H9 (cell line): ENCODE results near the gene SEC23B. TPM values are rescaled to one million over a fixed set of nuclear protein-coding genes. Genes with fewer than 3 reads are reported as not detected.

ENCODE experiments used
- DNase-seq: peaks from one replicate; pipeline ENCODE4 v3.0.0-alpha.2; 2017
- H2AFZ ChIP-seq: one replicate; pipeline ENCODE4 v1.6.1; 2013; ENCODE audit warnings: mild to moderate bottlenecking, low read length, control low read depth, moderate library complexity
- H2AK5ac ChIP-seq: 2 replicates; pipeline ENCODE4 v1.6.1; 2013; ENCODE audit warnings: low read length, control low read depth, mixed read lengths; ENCODE audit not compliant: insufficient read length
- H2BK120ac ChIP-seq: one replicate; pipeline ENCODE4 v1.6.1; 2013; ENCODE audit warnings: low read depth, mild to moderate bottlenecking, low read length, control low read depth, inconsistent platforms; ENCODE audit not compliant: poor library complexity, severe bottlenecking
- H2BK12ac ChIP-seq: 2 replicates; pipeline ENCODE4 v1.6.1; 2013; ENCODE audit warnings: low read length, control low read depth, mixed read lengths, low read depth; ENCODE audit not compliant: insufficient read length
- H2BK15ac ChIP-seq: 2 replicates; pipeline ENCODE4 v1.6.1; 2013; ENCODE audit warnings: low read depth, low read length, control low read depth
- H2BK20ac ChIP-seq: one replicate; pipeline ENCODE4 v1.6.1; 2013; ENCODE audit warnings: low read depth, mild to moderate bottlenecking, low read length, control low read depth, inconsistent platforms; ENCODE audit not compliant: poor library complexity, severe bottlenecking
- H2BK5ac ChIP-seq: 2 replicates; pipeline ENCODE4 v1.6.1; 2013; ENCODE audit warnings: low read length, control low read depth, mixed read lengths; ENCODE audit not compliant: insufficient read length
- H3K14ac ChIP-seq: 2 replicates; pipeline ENCODE4 v1.6.1; 2013; ENCODE audit warnings: low read length, control low read depth; ENCODE audit not compliant: insufficient read depth
- H3K18ac ChIP-seq: 2 replicates; pipeline ENCODE4 v1.6.1; 2013; ENCODE audit warnings: low read depth, mild to moderate bottlenecking, mixed read lengths, low read length, control low read depth; ENCODE audit not compliant: insufficient read length
- H3K23ac ChIP-seq: 2 replicates; pipeline ENCODE4 v1.6.1; 2013; ENCODE audit warnings: low read length, control low read depth, mixed read lengths, low read depth; ENCODE audit not compliant: insufficient read length
- H3K23me2 ChIP-seq: 2 replicates; pipeline ENCODE4 v1.6.1; 2013; ENCODE audit warnings: low read depth, mild to moderate bottlenecking, mixed read lengths, low read length, control low read depth; ENCODE audit not compliant: insufficient read length, poor library complexity, severe bottlenecking
- H3K27ac ChIP-seq: 2 replicates; pipeline ENCODE4 v1.5.1; 2013; ENCODE audit warnings: low read length, control low read depth, mixed read lengths, low read depth; ENCODE audit not compliant: insufficient read length
- H3K27me3 ChIP-seq: 2 replicates; pipeline ENCODE4 v1.6.1; 2013; ENCODE audit warnings: low read length, control low read depth, inconsistent platforms; ENCODE audit not compliant: insufficient read depth
- H3K4ac ChIP-seq: 2 replicates; pipeline ENCODE4 v1.6.1; 2013; ENCODE audit warnings: low read depth, mild to moderate bottlenecking, control low read depth, inconsistent platforms, low read length, moderate library complexity
- H3K4me1 ChIP-seq: 2 replicates; pipeline ENCODE4 v1.6.1; 2013; ENCODE audit warnings: low read length, control low read depth, inconsistent platforms; ENCODE audit not compliant: insufficient read depth
- H3K4me2 ChIP-seq: 2 replicates; pipeline ENCODE4 v1.6.1; 2013; ENCODE audit warnings: low read length, control low read depth, mixed read lengths; ENCODE audit not compliant: insufficient read length, insufficient read depth
- H3K56ac ChIP-seq: 2 replicates; pipeline ENCODE4 v1.6.1; 2013; ENCODE audit warnings: low read depth, mild to moderate bottlenecking, mixed read lengths, low read length, control low read depth; ENCODE audit not compliant: insufficient read length
- H3K79me1 ChIP-seq: 2 replicates; pipeline ENCODE4 v1.6.1; 2013; ENCODE audit warnings: low read depth, mild to moderate bottlenecking, moderate library complexity, low read length, control low read depth, inconsistent platforms; ENCODE audit not compliant: insufficient read depth, poor library complexity, severe bottlenecking
- H3K79me2 ChIP-seq: 2 replicates; pipeline ENCODE4 v1.6.1; 2013; ENCODE audit warnings: low read length, control low read depth, inconsistent platforms; ENCODE audit not compliant: insufficient read depth
- H3K9ac ChIP-seq: 2 replicates; pipeline ENCODE4 v1.6.1; 2013; ENCODE audit warnings: low read length, control low read depth, mixed read lengths; ENCODE audit not compliant: insufficient read length; ENCODE audit errors: extremely low read depth
- H3K9me3 ChIP-seq: one replicate; pipeline ENCODE4 v1.6.1; 2013; ENCODE audit warnings: low read depth, low read length, inconsistent platforms; ENCODE audit not compliant: control insufficient read depth
- H3T11ph ChIP-seq: one replicate; pipeline ENCODE4 v1.6.1; 2013; ENCODE audit warnings: mild to moderate bottlenecking, low read length, control low read depth, inconsistent platforms
- H4K20me1 ChIP-seq: one replicate; pipeline ENCODE4 v1.6.1; 2013; ENCODE audit not compliant: control insufficient read depth, insufficient read length, insufficient read depth
- H4K5ac ChIP-seq: 2 replicates; pipeline ENCODE4 v1.6.1; 2013; ENCODE audit warnings: low read depth, mild to moderate bottlenecking, mixed read lengths, low read length, control low read depth; ENCODE audit not compliant: insufficient read length
- H4K8ac ChIP-seq: replicated peaks from 2 replicates; pipeline ENCODE4 v1.6.1; 2013; ENCODE audit warnings: low read length, control low read depth, mixed read lengths, low read depth; ENCODE audit not compliant: insufficient read length
- H4K91ac ChIP-seq: 2 replicates; pipeline ENCODE4 v1.6.1; 2013; ENCODE audit warnings: low read depth, mild to moderate bottlenecking, moderate library complexity, mixed read lengths, low read length, control low read depth; ENCODE audit not compliant: insufficient read length
- H3K27ac Mint-ChIP-seq, 3 experiments: 2 replicates in 2 of 3; 3 replicates in 1 of 3; pipeline ENCODE4 v1.8.0; 2020 to 2021; ENCODE audit warnings: mixed read lengths in 3 of 3, mild to moderate bottlenecking in 1 of 3, moderate library complexity in 1 of 3
- H3K27me3 Mint-ChIP-seq: 2 replicates; pipeline ENCODE4 v1.8.0; 2021; ENCODE audit warnings: low read depth, mild to moderate bottlenecking, moderate library complexity, mixed read lengths
- H3K36me3 Mint-ChIP-seq, 3 experiments: 2 replicates in 2 of 3; 3 replicates in 1 of 3; pipeline ENCODE4 v1.8.0; 2020 to 2021; ENCODE audit warnings: low read depth in 3 of 3, mixed read lengths in 3 of 3; ENCODE audit not compliant: insufficient read depth in 1 of 3
- H3K4me1 Mint-ChIP-seq, 2 experiments: 2 replicates each; pipeline ENCODE4 v1.8.0; 2020; ENCODE audit warnings: mixed read lengths in 2 of 2
- H3K4me3 Mint-ChIP-seq, 2 experiments: 2 replicates in 1 of 2; 3 replicates in 1 of 2; pipeline ENCODE4 v1.8.0; 2020 to 2021; ENCODE audit warnings: mild to moderate bottlenecking in 2 of 2, mixed read lengths in 2 of 2, moderate library complexity in 1 of 2
- H3K9me3 Mint-ChIP-seq, 2 experiments: 2 replicates in 1 of 2; 3 replicates in 1 of 2; pipeline ENCODE4 v1.8.0; 2020; ENCODE audit warnings: mild to moderate bottlenecking in 2 of 2, mixed read lengths in 2 of 2, moderate library complexity in 1 of 2
- CTCF ChIP-seq: fragments of 200-600 bp; sonication (generic); conservative IDR thresholded peaks from 3 replicates; pipeline ENCODE4 v1.8.0; 2021; ENCODE audit warnings: antibody characterized with exemption, mild to moderate bottlenecking
- total RNA-seq: library from RNA; stranded (reverse); gene quantifications from 2 replicates; pipeline ENCODE4 v1.2.1, GENCODE V29; 2021

Gene SEC23B
- total RNA-seq, 1 experiment from 2014 or later: 65.9 TPM

GRCh38 chr20:18596270-18596669 lies 88.5 kb downstream of the SEC23B start:
- H3K27ac Mint-ChIP-seq: no peak overlapping the region
- Histone ChIP-seq H3K79me1 (no peaks in the 10 kb centered on the region), H2BK5ac (no peak overlapping the region), H4K91ac (no peak overlapping the region), H2BK15ac (no peak overlapping the region), H3K4me1 (no peaks in the 10 kb centered on the region), H3K79me2 (peaks cover 3% of the 10 kb centered on the region; the same call in 1 of the 2 replicates), H2BK12ac (no peak overlapping the region), H3K9me3 (no peaks in the 10 kb centered on the region), H2BK120ac (no peak overlapping the region), H3K18ac (no peak overlapping the region), H3K27me3 (no peaks in the 10 kb centered on the region), H3K14ac (no peak overlapping the region), H3K4me2 (no peak overlapping the region), H3K27ac (no peak overlapping the region), H3K4ac (no peak overlapping the region), H3T11ph (no peak overlapping the region), H2BK20ac (no peak overlapping the region), H3K56ac (no peak overlapping the region), H3K23me2 (no peaks in the 10 kb centered on the region), H4K20me1 (no peaks in the 10 kb centered on the region), H4K8ac (no peak overlapping the region), H3K9ac (no peak overlapping the region), H4K5ac (no peak overlapping the region), H2AFZ (no peak overlapping the region), H2AK5ac (no peak overlapping the region), H3K23ac (no peak overlapping the region)
- H3K36me3 Mint-ChIP-seq: peaks cover 25 to 46% (median 27%) of the 10 kb centered on the region in 3 experiments
- peaks cover 5 to 11% of the 10 kb centered on the region in 2 experiments; a peak in 3 of 5 replicates for H3K9me3 Mint-ChIP-seq
- TF ChIP-seq CTCF: no peak
- no peak for DNase-seq
- peaks cover 6 to 9% of the 10 kb centered on the region in 2 experiments for H3K4me1 Mint-ChIP-seq
- H3K4me3 Mint-ChIP-seq: no peak overlapping the region
- no peaks in the 10 kb centered on the region for H3K27me3 Mint-ChIP-seq
